Right ventricle myocardium superior (tissue), 1 donor: Measurements from ENCODE around the gene SMOC1. TPM values are rescaled to one million over a fixed set of nuclear protein-coding genes. Genes with fewer than 3 reads are reported as not detected.

Experiments used
- ATAC-seq: fragments of 200-7000 bp; cut with Tn5 transposase; one replicate; pipeline ENCODE4 v1.9.1; 2020; ENCODE audit warnings: mild to moderate bottlenecking; ENCODE audit not compliant: poor library complexity
- DNase-seq: peaks from one replicate; pipeline ENCODE4 v3.0.0-alpha.2; 2020
- intact Hi-C: fragments of 100-400 bp; cut with DNase I; formaldehyde crosslinking; loops from one replicate; pipeline ENCODE4 v1.11.2; 2022
- total RNA-seq: library from RNA; stranded (reverse); fragmentation: NEBNext Ultra II Directional; extraction: Animal tissue kit (Norgen Biotek cat#: 25700); gene quantifications from one replicate; pipeline ENCODE4 v1.2.1, GENCODE V29; 2021
- donor health status: DM: no; HTN: yes; CAD: no; lungs with severe emphysema.

Gene SMOC1
- total RNA-seq, 1 donor from 2014 or later: 1.8 TPM

DNA sequence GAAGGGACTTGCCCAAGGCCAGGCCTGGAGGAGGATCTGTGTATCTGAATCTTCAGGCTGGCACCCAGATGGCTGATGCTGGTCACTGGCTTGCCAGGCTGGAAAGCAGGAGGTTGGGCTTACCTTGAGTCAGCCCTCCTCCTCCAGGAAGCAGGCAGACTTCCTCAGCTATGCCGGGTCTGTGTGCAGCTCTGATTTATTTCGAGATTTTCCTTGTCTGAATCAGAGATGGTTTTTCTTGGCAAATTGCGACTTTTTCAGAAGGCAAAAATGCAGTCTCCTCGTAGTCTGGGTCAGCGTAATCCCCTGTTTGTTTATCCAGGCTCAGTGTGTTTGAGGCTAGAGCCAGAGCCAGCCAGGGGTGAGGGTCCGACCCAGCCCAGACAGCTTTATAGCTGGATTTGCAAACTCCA lies 48.9 kb downstream of the SMOC1 start:
- DNase-seq (no peak), ATAC-seq (no peak)
- intact Hi-C loops: no loop called here

DNA sequence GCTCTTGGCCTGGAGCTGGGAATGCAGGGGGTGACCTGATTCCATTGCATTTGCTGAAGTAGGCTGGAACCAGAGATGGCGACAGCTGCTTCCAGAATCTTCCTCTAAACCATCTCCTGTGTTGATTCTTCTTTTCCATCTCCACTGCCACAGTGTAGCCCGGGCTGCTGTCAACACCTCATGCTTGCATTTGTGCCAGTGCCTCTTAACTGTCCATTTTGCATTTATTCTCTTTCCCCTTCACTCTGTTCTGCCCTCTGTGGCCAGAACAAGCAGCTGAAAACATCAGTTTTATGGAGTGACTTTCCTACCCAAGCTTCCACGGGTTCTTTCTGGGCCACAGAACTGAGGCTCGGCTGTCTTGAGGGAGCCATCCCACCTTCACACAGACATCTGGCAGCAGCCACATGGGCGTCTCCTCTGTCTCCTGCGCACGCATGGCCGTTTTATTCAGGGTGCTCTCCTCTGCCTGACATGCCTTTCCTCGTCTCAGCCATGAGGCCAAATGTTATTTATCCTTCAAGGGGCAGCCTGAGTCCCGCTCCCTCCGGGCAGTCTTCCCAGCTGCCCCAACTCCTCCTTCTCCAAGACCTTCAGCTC lies 51.7 kb downstream of the SMOC1 start:
- no peak for ATAC-seq
- no peak for DNase-seq
- intact Hi-C loops: no loop called here

DNA sequence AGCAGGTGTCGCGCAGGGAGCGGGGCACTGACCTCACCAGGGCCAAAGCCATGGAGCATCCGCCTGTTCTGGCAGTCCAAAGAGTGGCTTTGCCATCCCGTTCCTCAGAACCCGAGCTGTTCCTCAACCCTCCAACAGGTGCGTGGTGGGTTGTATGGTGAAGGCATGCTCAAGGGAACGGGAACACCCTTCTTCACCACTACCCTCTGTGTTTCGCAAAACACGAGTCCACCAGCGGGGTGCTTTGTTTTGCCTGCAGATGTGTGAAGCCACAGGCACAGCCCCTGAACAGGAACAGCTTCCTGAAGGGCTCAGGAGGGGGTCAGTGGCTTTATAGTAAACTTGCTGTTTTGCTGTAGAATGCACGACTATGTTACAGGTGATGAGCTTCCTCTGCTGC lies 52.7 kb downstream of the SMOC1 start:
- DNase-seq: no peak
- no peak for ATAC-seq
- intact Hi-C loops: no loop called here

DNA sequence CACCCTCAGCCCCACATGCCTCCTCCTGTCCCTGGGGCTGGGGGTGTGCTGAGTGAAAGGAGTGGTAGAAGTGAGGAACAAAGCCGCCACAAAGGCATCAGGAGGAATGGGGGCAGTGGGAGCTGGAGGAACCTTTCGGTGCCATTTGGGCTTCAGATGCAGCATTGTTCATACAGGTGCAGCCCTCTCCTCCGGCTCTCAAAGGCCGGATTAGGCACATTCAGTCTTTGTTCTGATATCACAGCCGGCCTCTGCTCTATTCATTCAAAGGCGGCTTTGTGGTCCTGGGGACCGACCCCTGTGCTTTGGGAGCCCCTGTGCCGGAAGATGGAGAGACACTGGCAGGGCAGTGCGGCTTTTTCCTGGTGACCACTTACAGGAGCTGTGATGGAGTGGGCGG lies 53.2 kb downstream of the SMOC1 start:
- intact Hi-C loops: no loop called here
- ATAC-seq: no peak
- no peak for DNase-seq

DNA sequence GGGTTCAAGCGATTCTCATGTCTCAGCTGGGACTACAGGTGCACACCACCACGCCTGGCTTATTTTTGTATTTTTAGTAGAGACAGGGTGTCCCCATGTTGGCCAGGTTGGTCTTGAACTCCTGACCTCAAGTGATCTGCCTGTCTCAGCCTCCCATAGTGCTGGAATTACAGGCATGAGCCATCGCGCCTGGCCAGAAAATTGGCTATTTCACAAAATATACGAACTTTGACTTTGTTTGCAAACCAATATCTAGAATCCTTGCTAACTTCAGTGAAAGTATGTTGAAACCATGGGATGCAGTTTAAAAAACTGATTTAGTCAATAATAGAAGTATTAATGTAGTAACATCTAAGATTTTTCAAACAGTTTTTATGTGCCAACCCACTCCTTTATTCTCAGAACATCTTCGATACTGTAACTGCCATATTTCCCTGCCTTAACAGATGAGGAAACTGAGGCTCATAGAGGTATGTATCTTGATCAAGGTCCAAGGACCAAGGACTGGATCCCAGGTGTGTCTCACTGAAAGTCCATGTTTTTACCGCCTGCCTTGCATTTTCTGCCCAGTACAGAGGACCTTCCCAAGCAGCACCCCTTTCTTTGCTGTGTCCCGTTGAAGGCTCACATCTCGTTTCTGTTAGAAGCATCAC lies 54.5 kb downstream of the SMOC1 start:
- intact Hi-C loops: no loop called here
- ATAC-seq (no peak), DNase-seq (no peak)

DNA sequence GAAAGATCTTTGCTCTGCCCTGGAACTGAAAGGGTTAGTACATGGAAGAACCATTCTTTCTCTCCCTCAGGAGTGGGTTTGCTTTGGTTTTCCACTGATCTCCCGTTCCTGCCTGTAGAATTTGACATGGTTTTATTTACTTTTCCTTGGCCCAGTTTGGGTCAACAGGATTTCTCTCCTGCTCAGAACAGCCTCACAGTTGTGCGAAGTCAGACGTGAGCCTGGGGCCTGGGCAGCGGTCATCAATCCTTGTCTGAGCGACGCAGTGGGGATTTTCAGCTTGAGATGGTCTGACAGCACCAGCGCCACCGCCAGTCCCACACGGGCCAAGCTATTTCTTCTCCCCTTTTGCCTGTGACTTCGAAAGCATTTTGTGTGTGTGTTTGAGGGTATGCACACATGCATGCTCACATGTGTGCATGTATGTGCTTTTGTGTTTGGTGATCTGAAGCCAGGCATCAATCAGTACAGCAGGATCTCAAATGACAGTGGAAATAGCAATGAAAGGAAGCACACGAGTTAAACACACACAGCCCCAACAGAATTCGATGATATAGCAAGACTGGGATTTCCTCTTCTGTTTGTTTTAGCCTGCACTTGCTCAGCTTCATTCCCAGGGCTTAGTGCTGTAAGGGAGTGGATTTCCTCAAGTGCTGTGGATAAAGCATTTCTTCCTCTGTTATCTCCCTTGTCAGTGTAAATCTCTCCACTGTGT lies 58.3 kb downstream of the SMOC1 start:
- no peak for ATAC-seq
- no peak for DNase-seq
- intact Hi-C loops: no loop called here

DNA sequence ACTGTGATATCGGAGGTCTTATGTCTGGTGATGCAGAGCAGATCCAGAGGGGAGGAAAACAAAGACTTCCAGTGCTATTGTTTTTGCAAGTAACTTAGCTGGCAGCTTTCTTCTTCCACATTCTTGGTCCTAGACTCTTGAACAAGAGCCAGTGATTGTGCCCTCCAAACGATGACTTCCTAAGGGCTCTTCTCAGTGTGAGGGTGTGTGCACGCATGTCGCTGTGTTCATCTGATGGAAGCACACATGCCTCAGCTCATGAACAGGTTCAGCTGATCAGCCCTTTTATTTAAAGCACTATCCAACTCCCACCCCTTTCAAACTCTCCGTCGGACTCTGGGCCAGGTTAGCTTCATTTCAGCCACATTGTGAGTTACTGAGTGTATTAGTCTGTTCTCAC lies 59.5 kb downstream of the SMOC1 start:
- DNase-seq (no peak), ATAC-seq (no peak)

DNA sequence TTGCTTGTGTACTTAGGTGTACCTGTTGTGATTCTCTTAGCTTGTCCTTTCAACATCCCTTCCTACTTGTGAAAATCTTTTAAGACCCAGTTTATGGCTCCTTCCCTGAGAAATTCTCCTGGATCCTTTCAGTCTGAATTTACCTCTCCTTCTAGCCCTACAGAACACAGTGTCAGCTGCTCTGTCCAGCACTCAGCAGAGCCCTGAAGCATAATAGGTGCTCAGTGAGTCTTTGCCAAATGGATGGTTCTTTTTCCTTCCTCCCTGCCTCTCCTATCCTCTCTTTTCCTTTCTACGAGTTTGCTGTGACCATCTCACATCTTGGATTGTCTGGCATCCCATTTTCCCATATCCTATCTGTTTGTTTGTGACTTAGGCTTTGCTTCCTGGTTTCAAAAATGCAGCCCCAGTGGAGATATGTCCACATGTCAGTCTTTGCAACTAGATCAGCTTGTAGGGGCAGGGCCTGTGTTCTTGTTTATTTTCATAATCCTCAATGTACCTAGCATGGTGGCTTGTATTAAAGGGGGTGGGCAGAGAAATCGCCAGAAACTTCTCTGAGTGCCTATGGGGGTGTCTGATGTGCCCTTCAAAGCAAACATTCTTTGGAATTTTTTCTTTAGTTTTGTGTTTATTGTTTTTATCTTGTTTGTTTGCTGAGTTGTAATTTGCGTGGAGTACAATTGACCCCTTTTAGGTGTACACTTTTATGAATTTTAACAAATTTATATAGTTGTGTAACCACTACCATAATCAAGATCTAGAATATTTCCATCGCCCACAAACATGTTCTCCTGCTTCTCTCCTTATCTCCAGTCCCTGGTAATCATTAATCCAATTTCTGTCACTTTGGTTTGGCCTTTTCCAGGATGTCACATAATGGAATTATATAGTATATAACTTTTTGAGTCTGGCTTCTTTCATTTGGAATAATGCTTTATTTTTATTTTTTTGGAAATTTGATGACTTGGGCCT lies 62.8 kb downstream of the SMOC1 start:
- no peak for DNase-seq
- ATAC-seq: no peak
- intact Hi-C loops: no loop called here

More for the DNA sequence above, 59.5 kb downstream of the SMOC1 start:
- intact Hi-C loops: no loop called here

DNA sequence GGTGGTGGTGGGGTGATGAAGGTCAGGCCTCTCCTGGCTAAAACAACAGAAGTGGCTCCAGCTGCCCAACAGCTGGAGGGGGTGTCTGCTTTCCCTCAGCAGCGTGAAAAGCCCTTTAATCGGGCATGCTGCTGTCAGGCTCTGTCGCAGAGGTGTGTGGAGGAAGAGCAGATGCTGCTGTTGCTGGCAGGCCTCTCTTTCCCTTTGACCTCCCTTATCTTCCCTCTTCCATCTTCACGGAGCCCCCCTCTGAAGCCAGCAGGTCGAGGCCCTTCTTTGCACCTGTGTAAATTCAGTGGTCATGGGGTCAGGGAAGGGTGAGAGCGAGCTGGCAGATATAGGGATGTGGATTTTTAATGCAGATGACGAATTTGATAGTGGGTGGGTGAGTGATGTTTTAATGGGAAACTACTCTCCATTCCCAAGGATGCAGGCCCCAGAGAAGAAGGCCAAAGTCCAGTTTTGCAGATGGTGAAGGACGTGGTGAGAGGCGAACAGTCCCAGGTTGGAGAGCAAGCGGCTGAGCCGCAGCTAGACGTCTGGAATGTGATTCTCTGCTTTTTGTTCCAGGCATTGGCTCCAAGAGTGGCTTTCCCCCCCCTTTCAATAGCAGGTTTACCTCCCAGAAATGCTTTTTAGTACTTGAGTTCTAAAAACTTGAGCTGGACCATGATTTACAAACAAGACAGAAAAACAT lies 64.0 kb downstream of the SMOC1 start:
- ATAC-seq (no peak), DNase-seq (no peak)
- intact Hi-C loops: no loop called here

DNA sequence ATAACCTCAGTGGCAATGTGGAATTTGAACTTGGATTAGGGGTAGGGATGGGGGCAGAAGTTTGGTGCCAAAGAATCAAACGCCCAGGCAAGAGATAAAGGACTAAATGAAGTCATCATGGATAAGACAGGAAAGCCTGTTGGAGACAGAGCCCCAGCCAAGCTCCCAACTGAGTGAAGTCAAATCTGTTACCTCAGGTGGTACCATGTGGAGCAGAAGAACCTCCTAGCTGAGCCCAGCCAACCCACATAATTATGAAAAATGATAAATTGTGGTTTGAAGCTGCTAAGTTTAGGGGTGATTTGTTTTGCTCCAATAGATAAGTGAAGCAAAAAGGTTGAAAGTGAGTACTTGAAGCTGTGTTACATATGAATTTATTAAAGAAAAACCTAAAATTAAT lies 66.1 kb downstream of the SMOC1 start:
- no peak for DNase-seq
- intact Hi-C loops: no loop called here
- ATAC-seq: no peak

DNA sequence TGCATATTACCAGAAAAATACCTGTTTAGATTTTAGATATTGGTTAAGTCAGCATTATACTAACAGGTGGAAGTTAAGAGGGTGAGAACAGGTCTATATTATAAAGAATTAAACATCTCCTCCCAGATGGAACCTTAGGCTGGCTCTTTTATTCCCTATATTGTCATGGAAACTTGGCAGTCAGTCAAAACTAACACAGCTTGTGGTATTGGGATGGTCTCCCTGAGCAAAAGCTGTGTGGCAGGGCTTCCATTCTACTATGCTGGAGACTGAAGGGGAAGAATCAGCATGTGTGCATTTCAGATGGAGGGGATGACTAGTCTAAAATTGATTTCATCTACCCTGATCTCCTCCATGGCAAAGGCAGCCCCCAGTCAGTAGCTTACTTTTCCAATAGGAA lies 66.7 kb downstream of the SMOC1 start:
- intact Hi-C loops: no loop called here
- no peak for DNase-seq
- no peak for ATAC-seq

DNA sequence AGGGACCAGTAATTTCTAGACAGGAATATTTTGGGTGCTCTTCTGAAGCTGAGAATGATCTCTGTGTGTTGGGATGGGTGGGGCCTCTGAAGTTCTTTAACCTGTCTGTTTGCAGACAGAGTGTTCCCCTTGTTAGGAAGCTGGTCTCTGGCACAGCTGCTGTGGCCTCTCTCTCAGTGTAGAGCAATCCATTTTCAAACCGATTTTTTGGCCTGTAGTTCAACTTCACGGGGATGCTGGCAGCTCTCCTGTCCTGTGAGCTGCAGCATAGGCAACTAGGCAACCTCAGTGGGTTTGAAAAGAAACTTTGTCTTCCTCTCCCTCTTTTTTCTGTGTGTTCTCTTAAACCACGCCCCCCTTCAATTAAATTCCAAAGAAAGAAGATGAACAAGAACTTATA lies 69.1 kb downstream of the SMOC1 start:
- DNase-seq (no peak), ATAC-seq (no peak)
- intact Hi-C loops: no loop called here

DNA sequence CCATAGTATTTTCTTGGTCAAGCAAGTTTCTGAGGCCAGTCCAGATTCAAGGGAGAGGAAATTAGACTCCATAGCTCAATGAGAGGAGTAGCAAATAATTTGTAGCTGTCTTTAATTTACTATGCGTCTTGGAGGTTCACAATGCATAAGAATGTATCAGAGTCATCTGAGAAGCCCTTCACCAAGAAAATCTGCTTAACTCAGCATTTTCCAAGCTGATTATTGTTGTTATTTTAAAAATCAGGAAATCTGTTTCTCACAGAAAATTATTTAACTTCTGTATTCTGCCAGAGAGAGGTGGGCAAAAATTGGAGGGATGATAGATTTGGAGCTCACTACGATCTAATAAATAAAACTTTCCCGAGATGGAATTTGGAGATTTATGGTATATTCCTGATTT lies 72.0 kb downstream of the SMOC1 start:
- no peak for DNase-seq
- ATAC-seq: no peak
- intact Hi-C loops: no loop called here

DNA sequence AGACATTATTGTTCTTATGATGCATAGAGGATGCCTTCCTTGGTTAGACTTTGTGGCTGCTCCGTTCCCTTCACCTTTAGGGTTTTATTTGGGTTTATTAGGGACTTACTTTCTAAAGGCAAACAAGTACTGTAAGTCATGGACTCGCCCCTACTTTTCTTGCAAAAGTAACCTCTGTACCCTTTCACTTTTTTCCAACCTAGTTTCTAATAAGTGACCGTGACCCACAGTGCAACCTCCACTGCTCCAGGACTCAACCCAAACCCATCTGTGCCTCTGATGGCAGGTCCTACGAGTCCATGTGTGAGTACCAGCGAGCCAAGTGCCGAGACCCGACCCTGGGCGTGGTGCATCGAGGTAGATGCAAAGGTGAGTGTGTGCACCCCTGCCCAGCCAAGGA lies 72.7 kb downstream of the SMOC1 start:
- intact Hi-C loops: no loop called here
- no peak for DNase-seq
- ATAC-seq: no peak

DNA sequence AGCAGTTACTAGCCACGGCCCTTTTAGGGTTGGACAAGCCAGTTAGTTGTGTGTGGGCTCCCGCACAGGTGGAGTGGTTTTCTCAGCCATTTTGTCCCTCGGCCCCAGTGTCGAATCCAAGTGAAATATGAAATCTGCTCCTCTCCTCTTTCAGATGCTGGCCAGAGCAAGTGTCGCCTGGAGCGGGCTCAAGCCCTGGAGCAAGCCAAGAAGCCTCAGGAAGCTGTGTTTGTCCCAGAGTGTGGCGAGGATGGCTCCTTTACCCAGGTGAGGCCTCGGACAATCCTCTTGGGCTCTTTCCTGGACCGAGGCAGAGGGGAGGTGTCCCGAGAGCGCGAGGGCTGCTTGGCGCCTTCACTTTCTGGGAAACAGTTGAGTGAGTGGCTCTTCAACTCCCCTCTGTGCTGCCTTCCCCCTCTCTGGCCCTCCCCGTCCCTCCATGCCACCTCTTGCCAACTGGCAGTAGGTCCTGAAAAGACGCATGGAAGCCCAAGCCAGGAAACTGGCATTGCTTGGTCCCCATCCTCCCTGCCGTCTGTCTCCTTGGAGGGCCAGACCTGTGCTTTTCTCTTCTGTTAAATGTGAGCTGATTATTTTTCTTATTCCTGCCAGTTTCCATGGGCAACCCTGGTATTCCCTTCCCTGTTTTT lies 74.2 kb downstream of the SMOC1 start:
- DNase-seq: no peak

DNA sequence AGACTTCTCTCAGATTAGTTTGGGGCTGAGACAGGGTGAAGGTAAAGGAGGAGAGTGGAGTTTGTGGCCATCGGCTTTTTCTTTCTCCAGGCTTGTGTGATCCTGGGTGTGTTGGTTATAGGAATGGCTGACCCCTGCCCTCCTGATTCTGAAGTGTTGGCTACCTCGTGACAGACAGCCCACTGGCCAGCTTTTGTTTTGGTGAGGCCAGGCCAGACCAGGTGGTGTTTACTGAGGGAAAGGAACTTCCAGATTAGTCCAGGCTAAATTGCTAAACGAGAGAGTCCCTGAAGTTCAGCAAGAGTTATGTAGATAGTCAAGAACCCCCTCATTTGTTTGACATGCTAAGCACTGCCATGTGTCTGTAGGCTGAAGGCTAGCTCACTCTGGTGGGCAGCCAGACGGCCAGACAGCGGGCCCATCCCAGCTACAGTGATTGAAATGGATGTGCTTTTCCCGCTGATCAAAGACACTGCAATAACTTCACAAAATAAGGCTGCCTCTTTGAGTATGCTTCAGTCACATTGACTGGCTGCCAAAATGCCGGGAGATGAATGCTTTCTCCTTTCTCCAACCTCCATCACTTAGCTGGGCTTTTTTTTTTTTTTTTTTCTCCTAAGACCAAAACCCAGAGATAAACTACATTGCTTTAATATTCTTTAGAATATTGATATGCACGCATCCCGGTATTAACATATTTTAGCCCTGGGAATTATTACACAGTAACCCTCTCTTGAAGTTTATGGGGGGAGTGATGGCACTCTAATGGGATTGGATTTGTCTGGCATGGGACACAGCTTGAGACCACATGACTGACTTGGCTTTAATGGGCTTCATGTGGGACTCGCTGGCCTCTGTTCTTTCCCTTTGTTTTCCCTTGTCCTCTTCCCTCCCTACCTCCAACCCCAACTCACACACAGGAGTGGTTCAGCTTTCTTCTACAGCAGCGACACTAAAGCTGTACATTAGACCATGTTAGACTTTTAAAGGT lies 76.9 kb downstream of the SMOC1 start:
- no peak for DNase-seq
- ATAC-seq: no peak
- intact Hi-C loops: no loop called here

More for the DNA sequence above, 74.2 kb downstream of the SMOC1 start:
- intact Hi-C loops: no loop called here
- no peak for ATAC-seq

DNA sequence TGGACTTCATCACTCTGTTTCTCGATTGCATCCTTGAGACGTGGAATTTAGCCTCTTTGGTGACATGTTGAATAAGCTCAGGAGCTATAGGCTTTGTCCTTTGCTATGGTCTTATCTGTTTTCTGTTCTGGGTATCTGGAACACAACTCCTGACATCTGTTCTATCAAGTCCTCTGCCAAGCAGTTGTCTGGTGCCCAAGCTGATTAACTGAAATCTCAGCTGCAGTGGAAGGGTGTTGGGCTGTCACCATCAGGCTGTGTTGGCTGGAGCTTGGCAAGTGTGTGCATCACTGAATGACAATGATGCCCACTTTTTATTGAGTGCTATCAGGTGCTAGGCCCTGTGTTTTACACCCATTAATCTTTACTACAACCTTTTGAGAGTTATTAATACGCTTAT lies 77.8 kb downstream of the SMOC1 start:
- intact Hi-C loops: no loop called here
- no peak for DNase-seq
- ATAC-seq: no peak
